GM19240 (cell line): Measurements from ENCODE around the gene RABGAP1L.

Experiments
- DNase-seq: peaks from one replicate; pipeline ENCODE4 v3.0.0; 2011; ENCODE audit warnings: low spot score; ENCODE audit not compliant: insufficient read length

Gene RABGAP1L

GRCh38 chr1:174988539-174988938 lies 829.2 kb downstream of the RABGAP1L start:
- DNase-seq, result no peak

DNA sequence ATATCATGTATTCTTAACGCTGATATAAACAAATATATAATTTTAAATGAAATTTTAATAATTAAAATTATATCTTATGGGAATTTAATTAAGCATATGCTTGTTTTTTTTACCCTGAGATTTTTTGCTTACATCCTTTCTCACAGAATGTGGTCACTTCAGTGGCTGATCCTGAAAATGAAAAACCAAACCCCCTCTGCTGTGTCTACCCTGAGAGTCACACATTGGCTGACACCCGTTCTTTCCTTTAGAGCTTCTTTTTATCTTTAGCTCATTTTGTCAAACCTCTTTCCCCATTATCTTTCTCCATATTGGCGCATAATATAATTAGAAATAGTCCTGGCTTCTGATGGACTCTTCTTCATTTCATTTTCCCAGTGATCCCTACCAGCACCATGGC lies 829.7 kb downstream of the RABGAP1L start:
- DNase-seq, result no peak

GRCh38 chr1:174989536-174990220 lies 830.4 kb downstream of the RABGAP1L start:
- DNase-seq, result no peak

GRCh38 chr1:174990382-174990999 lies 831.2 kb downstream of the RABGAP1L start:
- DNase-seq, result no peak

DNA sequence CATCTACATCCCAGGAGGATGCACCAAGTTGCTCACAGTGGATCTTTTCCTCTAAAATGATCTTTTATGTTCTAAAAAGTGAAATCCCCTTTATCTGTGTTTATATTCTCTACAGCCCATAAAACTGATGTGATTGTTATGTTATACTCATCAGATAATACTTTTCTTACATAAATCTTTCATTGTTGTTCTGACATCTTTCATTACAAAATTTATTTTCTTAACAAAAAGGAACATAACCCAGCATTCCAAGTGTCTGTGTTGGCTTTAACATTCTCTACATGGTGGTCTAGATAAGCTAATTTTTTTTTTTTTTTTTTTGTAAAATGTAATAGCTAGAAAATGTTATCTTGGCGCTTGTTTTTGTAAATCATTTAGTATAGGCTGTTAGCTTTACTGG lies 832.2 kb downstream of the RABGAP1L start:
- DNase-seq, result no peak

DNA sequence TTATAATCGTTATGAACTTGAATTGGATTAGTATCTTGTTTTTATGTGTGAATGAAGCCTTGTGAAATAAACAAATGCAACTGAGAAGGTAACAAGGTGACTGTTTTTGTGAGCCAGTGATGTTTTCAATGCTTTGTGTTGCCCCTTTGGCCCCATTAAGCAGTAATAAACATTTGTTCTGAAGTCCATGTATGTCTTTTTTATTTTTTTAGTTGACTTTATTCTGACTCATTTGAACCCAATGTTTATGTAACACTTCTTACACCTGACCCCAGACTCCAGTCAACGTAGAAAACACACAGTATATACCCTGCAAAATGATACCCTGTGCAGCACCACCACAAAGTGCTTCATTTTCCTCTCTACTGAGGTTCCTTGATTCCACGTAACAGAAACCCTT lies 835.8 kb downstream of the RABGAP1L start:
- DNase-seq, result no peak

GRCh38 chr1:174995916-174996315 lies 836.6 kb downstream of the RABGAP1L start:
- no peak for DNase-seq

GRCh38 chr1:174996476-174996875 lies 837.2 kb downstream of the RABGAP1L start:
- DNase-seq, result no peak

DNA sequence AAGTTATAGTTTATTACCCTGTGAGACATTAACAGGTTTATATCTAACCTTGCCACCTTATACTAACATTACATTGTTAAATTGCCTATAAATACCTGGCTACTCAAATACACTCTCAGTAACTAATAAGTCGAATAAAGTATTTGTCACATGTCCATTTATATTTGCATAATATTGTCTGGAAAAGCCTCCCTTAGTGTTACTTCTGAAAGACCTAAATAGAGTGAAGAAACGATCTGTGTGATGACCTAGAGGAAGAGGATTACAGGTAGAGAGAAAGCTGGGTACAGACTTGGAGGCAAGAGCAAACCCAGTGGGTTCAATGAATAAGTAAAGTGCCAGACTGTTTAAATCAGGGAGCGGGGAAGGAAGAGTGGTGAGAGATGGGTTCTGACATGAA lies 837.7 kb downstream of the RABGAP1L start:
- DNase-seq, result no peak

GRCh38 chr1:174998569-174999215 lies 839.4 kb downstream of the RABGAP1L start:
- no peak for DNase-seq

DNA sequence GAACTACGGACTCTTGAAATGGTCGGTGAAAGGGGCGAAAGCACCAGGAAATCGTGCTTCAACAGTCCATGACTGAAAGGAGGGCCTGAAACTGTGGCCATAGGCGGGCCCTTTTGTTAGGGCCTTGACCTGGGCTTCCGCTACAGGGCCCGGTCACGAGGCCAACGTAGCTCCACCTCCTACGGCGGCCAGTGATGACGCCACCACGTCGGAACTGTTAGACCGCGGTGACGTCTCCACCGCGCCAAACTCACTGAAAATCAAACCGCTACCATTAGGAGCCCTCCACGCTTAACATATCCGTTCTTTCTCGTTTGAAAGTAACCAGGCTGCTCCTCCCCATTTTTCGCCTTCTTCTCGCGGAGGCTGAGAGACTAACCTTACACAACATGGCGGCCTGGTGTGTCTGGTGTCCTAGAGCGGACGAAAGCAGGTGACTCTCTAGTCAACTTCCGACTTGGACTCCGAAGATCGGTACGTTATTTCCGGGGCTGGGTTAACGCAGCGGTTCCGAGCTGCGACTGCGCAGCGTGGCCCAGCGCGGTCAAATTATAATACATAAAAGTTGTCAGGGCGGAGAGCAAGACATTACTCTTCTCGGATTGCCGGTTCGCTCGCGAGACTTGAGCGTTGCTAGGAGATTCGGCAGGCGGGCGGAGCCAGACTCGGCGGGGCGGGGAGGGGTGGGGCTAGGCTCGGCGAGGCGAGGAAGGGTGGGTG lies 840.1 kb downstream of the RABGAP1L start:
- peak; percentile 32 for DNase-seq

DNA sequence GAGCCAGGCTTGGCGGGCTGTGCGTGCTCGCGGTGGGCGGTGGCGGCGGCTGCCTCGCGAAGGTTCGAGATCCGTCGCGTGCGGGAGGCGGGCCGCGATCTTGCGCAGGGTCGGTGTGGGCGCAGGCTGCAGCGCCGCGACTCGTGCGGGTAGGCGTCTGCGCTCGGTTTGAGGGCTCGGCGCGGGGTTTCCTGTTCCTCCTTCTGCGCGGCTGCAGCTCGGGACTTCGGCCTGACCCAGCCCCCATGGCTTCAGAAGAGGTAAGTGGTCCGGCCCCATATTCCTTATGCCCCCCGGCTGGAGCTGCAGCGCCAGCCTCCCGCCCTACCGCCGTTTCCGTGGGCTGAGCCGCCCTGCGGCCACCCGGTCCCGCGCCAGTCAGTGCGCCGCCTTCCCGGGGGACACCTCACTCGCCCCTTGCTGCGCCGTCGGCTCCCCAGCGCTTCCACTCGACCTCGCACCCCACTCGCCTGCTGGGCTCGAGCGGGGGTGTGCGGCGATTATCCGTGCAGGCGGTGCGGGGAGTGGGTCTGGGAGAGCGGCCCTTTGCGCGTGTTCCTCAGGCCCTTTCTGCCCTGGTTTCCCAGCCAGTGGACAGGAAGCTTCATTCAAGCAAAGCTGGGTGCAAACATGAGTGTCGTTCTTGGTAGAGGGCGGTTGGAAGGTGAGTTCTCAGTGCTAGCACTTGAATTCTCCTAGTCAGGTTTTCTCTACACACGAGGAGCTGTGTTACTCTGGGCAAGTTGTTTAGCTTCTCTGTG lies 840.8 kb downstream of the RABGAP1L start, which contains the start of gene CACYBP:
CACYBP (plus strand) TSS at position 12 of the 761 bp plus-strand sequence; CDS start at position 246, 234 bp downstream.
- DNase-seq, result no peak

- no peak for DNase-seq
These were observed 841.4 kb downstream of the RABGAP1L start for GRCh38 chr1:175000697-175001187.

DNA sequence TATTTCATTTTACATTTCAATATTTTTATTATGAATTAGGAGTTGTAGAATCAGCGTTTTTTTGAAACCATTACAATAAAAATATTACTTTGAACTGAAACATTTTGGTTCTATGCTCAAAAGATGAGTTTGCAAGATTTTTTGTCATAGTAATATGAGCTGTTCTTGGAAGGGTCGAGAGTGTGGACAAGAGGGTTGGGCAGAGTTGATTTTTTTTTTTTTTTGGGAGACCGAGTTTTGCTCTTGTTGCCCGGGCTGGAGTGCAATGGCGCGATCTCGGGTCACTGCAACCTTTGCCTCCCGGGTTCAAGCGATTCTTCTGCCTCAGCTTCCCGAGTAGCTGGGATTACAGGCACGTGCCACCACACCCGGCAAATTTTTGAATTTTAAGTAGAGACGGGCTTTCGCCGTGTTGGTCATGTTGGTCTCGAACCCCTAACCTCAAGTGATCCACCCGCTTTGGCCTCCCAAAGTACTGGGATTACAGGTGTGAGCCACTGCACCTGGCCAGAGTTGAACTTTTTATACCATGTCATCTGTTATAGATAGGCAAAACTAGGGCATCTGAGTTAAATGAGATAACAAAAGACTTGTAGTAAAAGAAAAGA lies 843.7 kb downstream of the RABGAP1L start:
- no peak for DNase-seq

DNA sequence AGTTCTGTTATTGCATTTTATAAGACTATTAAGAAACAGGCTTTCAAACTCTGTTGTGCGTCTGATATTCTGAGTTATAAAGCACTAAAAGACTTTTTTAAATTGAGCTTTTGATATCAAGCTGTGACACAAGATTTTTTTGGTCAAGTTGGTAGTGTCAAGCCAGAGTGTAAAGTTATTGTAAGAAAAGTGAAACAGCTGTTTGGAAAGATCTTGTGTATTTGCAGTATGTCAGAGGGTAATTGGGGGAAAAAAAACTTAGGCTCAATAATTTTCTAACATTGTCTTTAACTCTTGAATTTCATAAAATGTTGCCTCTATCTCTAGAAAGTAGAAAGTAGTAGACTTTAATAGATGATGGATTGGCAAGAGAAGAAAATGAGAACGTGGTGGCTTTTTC lies 844.2 kb downstream of the RABGAP1L start:
- DNase-seq, result no peak

DNA sequence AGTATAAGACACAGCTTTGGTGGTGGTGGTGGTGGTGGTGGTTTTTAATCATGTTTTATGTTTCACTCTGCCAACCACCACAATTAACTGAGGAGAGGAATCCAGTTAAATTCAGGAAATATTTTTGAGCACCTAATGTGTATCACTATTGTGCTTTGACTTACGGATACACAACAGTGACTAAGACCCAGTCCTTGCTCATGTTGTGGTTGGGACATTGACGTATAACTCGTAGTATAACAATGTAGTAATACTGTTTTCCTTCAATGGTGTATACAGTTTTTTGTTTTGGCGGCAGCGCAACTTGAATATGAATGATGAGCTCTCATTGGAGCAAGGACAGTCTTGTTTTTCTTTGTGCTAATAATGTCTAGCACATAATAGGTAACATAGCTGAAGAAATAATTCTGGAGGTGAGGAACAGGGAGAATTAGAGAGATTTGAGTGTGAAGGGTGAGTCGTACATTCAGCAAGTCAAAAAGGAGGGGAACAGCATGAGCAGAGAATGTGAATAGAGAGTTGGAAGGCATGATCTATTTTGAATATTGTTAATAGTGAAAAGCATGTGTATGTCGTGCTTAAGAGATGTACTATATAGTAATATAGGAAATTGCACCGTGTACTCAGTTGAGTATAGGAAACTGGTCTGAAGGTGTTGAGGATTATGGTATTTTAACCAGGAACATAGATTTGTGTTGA lies 845.9 kb downstream of the RABGAP1L start:
- no peak for DNase-seq

GRCh38 chr1:175009532-175009931 lies 850.2 kb downstream of the RABGAP1L start:
- no peak for DNase-seq

GRCh38 chr1:175013445-175013844 lies 854.1 kb downstream of the RABGAP1L start:
- no peak for DNase-seq

DNA sequence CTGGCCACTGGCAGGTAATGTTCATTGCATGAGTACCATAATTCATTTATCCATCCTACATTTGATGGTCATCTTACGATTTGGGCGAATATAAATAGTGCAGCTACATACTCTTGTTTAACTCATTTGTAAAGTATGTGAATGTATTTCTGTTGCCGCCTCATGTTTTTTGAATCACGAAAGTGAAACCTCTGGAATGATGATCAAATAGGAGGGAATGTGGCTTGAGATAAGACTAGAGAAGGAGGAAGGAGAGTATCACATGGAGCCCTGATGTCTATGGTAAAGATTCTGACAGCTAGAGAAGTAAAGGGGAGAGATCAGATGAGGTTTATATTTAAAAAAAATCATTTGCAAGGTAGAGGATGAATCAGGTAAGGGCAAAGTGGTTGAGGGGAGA lies 855.9 kb downstream of the RABGAP1L start:
- no peak for DNase-seq

DNA sequence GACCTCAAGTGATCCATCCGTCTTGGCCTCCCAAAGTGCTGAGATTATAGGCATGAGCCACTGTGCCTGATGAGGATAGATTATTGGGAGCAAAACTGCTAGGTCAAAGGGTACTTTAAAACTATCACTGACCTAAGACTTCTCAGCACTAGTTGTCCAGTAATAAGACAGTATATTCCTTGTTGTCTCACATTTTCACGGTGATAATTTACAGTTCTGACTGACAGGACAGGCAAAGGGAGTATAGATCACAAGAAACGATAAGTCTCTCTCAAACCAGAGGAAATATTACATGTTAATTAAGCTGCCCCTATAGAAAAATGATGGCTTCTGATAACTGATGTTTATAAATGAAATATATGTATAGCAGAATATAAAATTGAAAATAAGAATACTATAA lies 860.2 kb downstream of the RABGAP1L start:
- DNase-seq, result no peak
